Measurements from ENCODE around the gene RHOV. TPM values are rescaled to one million over a fixed set of nuclear protein-coding genes. Genes with fewer than 3 reads are reported as not detected.

RHOV gene
- polyA plus RNA-seq, 1 of the 3 experiments (the other 2 are of a cell fraction) = 0.62 TPM

GRCh38 chr15:40859206-40859851, 14.7 kb downstream of the RHOV start:
- Histone ChIP-seq H3K4me2 (no peak overlapping the region), H3K9me3 (no peaks in the 10 kb centered on the region), H4K20me1 (ENCODE audit: insufficient read depth) (no peaks in the 10 kb centered on the region), H3K9ac (no peak overlapping the region), H3K27me3 (ENCODE audit: insufficient read depth) (no peaks in the 10 kb centered on the region), H3K9me2 (no peaks in the 10 kb centered on the region), H2AFZ (ENCODE audit: low read depth) (no peak overlapping the region), H3K27ac (ENCODE audit: low read depth in 2 of 2, low read length in 1 of 2) (no peak overlapping the region), H3K4me3 (ENCODE audit: low read depth in 2 of 2, low read length in 1 of 2) (peak overlapping the region in 1 of 2 experiments; percentile 38; a peak in 1 of 4 replicates), H3K36me3 (replicated peaks in 1 of 2; ENCODE audit: control insufficient read depth in 1 of 2, insufficient read depth in 2 of 2, low read length in 1 of 2) (no peaks in the 10 kb centered on the region), H3F3A (replicated peaks; ENCODE audit: insufficient read depth) (peaks cover 3% of the 10 kb centered on the region), H3K79me2 (ENCODE audit: insufficient read depth) (no peaks in the 10 kb centered on the region), H3K4me1 (ENCODE audit: control insufficient read depth in 1 of 2, insufficient read depth in 2 of 2, low read depth in 1 of 2, low read length in 1 of 2) (peaks cover 0 to 3% of the 10 kb centered on the region in 2 experiments; a peak in 1 of 4 replicates)
- 48% methylated on average over 16 of the region's 18 CpGs for WGBS (ENCODE audit: low lambda C conversion rate)
- ChIA-PET POLR2A (interaction anchor here (1.4 to 2.4 kb wide), 2 partner anchors 33 to 35 kb away, joined by 9 to 12 read pairs; partner anchors contain the start of gene VPS18), CTCF (interaction anchor here (0.7 to 5.1 kb wide), 33 partner anchors 13 to 441 kb away, joined by 3 to 120 read pairs (median 4); partner anchors contain the start of genes CHP1, EXD1, PPP1R14D and RAD51)
- TF ChIP-seq SMC3 (IDR thresholded peaks at IDR 0.05; ENCODE audit: low read depth, low read length) = peak; percentile 65
- peak; percentile 86 for TF ChIP-seq CTCF (IDR thresholded peaks at IDR 0.05)
- TF ChIP-seq CHD2 (IDR thresholded peaks at IDR 0.05; ENCODE audit: low read length, partially characterized antibody) = no peak
- TF ChIP-seq MAX (IDR thresholded peaks at IDR 0.05; ENCODE audit: low read depth) = 0 out of 2 replicates have a peak, but pooled peaks have one; percentile 39
- TF ChIP-seq RAD21 (IDR thresholded peaks at IDR 0.05; ENCODE audit: low read length) = peak; percentile 61
- DNase-seq = peak; percentile 84

GRCh38 chr15:40858706-40859105, 15.3 kb downstream of the RHOV start:
- Histone ChIP-seq H2AFZ (ENCODE audit: low read depth) (no peak overlapping the region), H3K79me2 (ENCODE audit: insufficient read depth) (no peaks in the 10 kb centered on the region), H3K9me2 (no peaks in the 10 kb centered on the region), H3K27ac (ENCODE audit: low read depth in 2 of 2, low read length in 1 of 2) (no peak overlapping the region), H3K4me1 (ENCODE audit: control insufficient read depth in 1 of 2, insufficient read depth in 2 of 2, low read depth in 1 of 2, low read length in 1 of 2) (peaks cover 0 to 3% of the 10 kb centered on the region in 2 experiments; a peak in 1 of 4 replicates), H3K9me3 (no peaks in the 10 kb centered on the region), H3F3A (replicated peaks; ENCODE audit: insufficient read depth) (peaks cover 3% of the 10 kb centered on the region), H4K20me1 (ENCODE audit: insufficient read depth) (no peaks in the 10 kb centered on the region), H3K9ac (no peak overlapping the region), H3K36me3 (replicated peaks in 1 of 2; ENCODE audit: control insufficient read depth in 1 of 2, insufficient read depth in 2 of 2, low read length in 1 of 2) (no peaks in the 10 kb centered on the region), H3K27me3 (ENCODE audit: insufficient read depth) (no peaks in the 10 kb centered on the region), H3K4me2 (no peak overlapping the region), H3K4me3 (ENCODE audit: low read depth in 2 of 2, low read length in 1 of 2) (no peak overlapping the region)
- POLR2A ChIA-PET = interaction anchor here (0.8 to 2.4 kb wide), 5 partner anchors 13 to 35 kb away, joined by 3 to 12 read pairs (median 9); partner anchors contain the start of genes RHOV and VPS18
- CTCF ChIA-PET = interaction anchor here (0.6 to 5.1 kb wide), 38 partner anchors 12 to 431 kb away, joined by 3 to 120 read pairs (median 4); partner anchors contain the start of genes CHP1, EXD1, PPP1R14D and RAD51
- TF ChIP-seq MEF2A (IDR thresholded peaks at IDR 0.05; ENCODE audit: borderline replicate concordance, low read depth) (no peak), IRF3 (IDR thresholded peaks at IDR 0.05; ENCODE audit: low read depth, low read length) (no peak), NRF1 (IDR thresholded peaks at IDR 0.05; ENCODE audit: low read depth, low read length) (no peak), TCF12 (IDR thresholded peaks at IDR 0.05) (no peak), POLR2AphosphoS5 (IDR thresholded peaks at IDR 0.05; ENCODE audit: low read depth, low read length) (no peak), NFIC (IDR thresholded peaks at IDR 0.05; ENCODE audit: borderline replicate concordance) (no peak), FOXM1 (IDR thresholded peaks at IDR 0.05; ENCODE audit: low read depth) (no peak), SIN3A (IDR thresholded peaks at IDR 0.05; ENCODE audit: borderline replicate concordance, low read depth, low read length) (no peak), TAF1 (IDR thresholded peaks at IDR 0.05; ENCODE audit: borderline replicate concordance, low read depth, low read length) (no peak), GABPA (IDR thresholded peaks at IDR 0.05; ENCODE audit: low read depth) (no peak), YY1 (IDR thresholded peaks at IDR 0.05; ENCODE audit: low read depth) (no peak), RAD21 (IDR thresholded peaks at IDR 0.05; ENCODE audit: low read length) (no peak), EP300 (IDR thresholded peaks at IDR 0.05; ENCODE audit: borderline replicate concordance in 1 of 2, low read depth in 1 of 2, low read length in 1 of 2) (no peak), SMC3 (IDR thresholded peaks at IDR 0.05; ENCODE audit: low read depth, low read length) (no peak), RFX5 (IDR thresholded peaks at IDR 0.05; ENCODE audit: low read length) (no peak), MXI1 (IDR thresholded peaks at IDR 0.05; ENCODE audit: low read depth, low read length) (no peak), EZH2phosphoT487 (IDR thresholded peaks at IDR 0.05; ENCODE audit: borderline replicate concordance, low read depth) (no peak), CHD2 (IDR thresholded peaks at IDR 0.05; ENCODE audit: low read length, partially characterized antibody) (no peak), FOXJ3 (CRISPR knock-in tag; IDR thresholded peaks at IDR 0.05) (no peak), ELF1 (IDR thresholded peaks at IDR 0.05) (no peak)
- 66% methylated on average over 10 of the region's 10 CpGs for WGBS (ENCODE audit: low lambda C conversion rate)
- DNase-seq = no peak

All from SK-N-SH (cell line).